ENCODE measurements around the gene RASSF1. TPM values are rescaled to one million over a fixed set of nuclear protein-coding genes. Genes with fewer than 3 reads are reported as not detected.

The RASSF1 gene
- total and polyA plus RNA-seq, 2 of the 8 experiments (the other 6 are each of a cell fraction or from before 2014, with no cell fraction given) = 10.3 to 15.7 TPM

DNA sequence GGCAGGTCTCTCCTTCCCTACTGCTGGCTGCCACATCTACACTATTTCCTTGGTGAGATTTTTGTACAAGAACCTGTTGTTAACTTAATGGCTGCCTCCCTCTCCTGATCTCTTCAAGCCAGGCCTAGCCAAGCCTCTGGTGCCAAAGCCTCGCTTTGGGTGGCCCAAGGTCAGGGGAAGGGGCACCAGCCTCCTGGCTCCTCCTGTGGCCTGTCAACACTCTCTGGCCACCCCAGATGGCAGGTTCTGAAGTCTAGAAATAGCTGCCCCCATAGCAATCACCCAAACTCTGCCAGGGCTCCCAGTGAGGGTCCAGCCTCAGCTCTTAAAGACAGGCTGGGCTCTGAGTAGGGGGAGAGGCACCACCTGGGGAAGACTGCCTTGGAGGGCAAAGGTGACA, 53.4 kb downstream of the RASSF1 start:
- Histone ChIP-seq H3K9ac (replicated peaks in 1 of 4; ENCODE audit: extremely low read depth in 1 of 4, low read depth in 3 of 4, low read length in 3 of 4) (no peak overlapping the region), H3K23me2 (ENCODE audit: low read depth, low read length) (peaks cover 7% of the 10 kb centered on the region), H2BK12ac (ENCODE audit: low read depth, low read length) (no peak overlapping the region), H2AK5ac (ENCODE audit: low read depth, low read length) (no peak overlapping the region), H3K79me1 (ENCODE audit: low read depth, low read length) (peaks cover 8% of the 10 kb centered on the region; the same call in 1 of the 2 replicates), H3K4ac (replicated peaks; ENCODE audit: insufficient read length, low read depth, low read length) (no peak overlapping the region), H4K91ac (replicated peaks; ENCODE audit: insufficient read length, low read length) (no peak overlapping the region), H3K4me3 (ENCODE audit: extremely low read depth in 1 of 4, insufficient read depth in 2 of 4, low read depth in 3 of 4, low read length in 4 of 4) (no peak overlapping the region), H3K23ac (ENCODE audit: insufficient read length) (no peak overlapping the region), H3K4me1 (replicated peaks in 1 of 4; ENCODE audit: control insufficient read depth in 3 of 4, insufficient read depth in 4 of 4, low read length in 3 of 4) (peaks cover 0 to 4% (median 2%) of the 10 kb centered on the region in 4 experiments; a peak in 4 of 7 replicates), H2BK5ac (ENCODE audit: low read depth, low read length) (no peak overlapping the region), H3K27ac (ENCODE audit: low read depth, low read length) (no peak overlapping the region), H3K79me2 (ENCODE audit: control insufficient read depth in 1 of 2, insufficient read depth in 2 of 2, low read length in 2 of 2) (peaks cover 0 to 15% of the 10 kb centered on the region in 2 experiments; a peak in 3 of 4 replicates), H2BK120ac (replicated peaks; ENCODE audit: low read depth, low read length) (no peak overlapping the region), H3K14ac (ENCODE audit: insufficient read length) (no peak overlapping the region), H4K5ac (ENCODE audit: insufficient read length, low read depth, low read length) (no peak overlapping the region), H2AFZ (ENCODE audit: low read length) (no peak overlapping the region), H2BK15ac (ENCODE audit: low read length) (no peak overlapping the region), H3K18ac (ENCODE audit: extremely low read depth, low read length) (no peak overlapping the region), H4K8ac (ENCODE audit: extremely low read depth, insufficient read depth, low read length) (no peak overlapping the region), H3K27me3 (replicated peaks in 1 of 4; ENCODE audit: control insufficient read depth in 3 of 4, extremely low read depth in 1 of 4, insufficient read depth in 3 of 4, low read length in 3 of 4) (no peaks in the 10 kb centered on the region; a peak in 1 of 7 replicates), H4K20me1 (replicated peaks in 1 of 2; ENCODE audit: control insufficient read depth in 1 of 2, insufficient read depth in 2 of 2, low read length in 2 of 2) (peaks cover 0 to 13% of the 10 kb centered on the region in 2 experiments), H3K36me3 (ENCODE audit: control insufficient read depth in 2 of 4, insufficient read depth in 4 of 4, low read length in 3 of 4) (peaks cover 16 to 29% (median 22%) of the 10 kb centered on the region in 4 experiments), H3K56ac (replicated peaks; ENCODE audit: insufficient read length, low read depth, low read length) (no peak overlapping the region), H3K9me3 (ENCODE audit: insufficient read depth in 2 of 2, low read depth in 1 of 2, low read length in 1 of 2) (no peaks in the 10 kb centered on the region), H3K4me2 (ENCODE audit: insufficient read depth in 1 of 2, low read depth in 2 of 2, low read length in 2 of 2) (no peak overlapping the region), H2BK20ac (ENCODE audit: low read length) (no peak overlapping the region)
- FAIRE-seq (no peak), DNase-seq (ENCODE audit: low read depth in 1 of 2, low spot score in 2 of 2) (no peak)
- ChIA-PET CTCF (ENCODE audit: partially characterized antibody) (interaction anchor here (0.8 to 2.0 kb wide), 5 partner anchors 8 to 95 kb away, joined by 3 to 7 read pairs (median 5); no protein-coding TSS in a partner anchor), POLR2A (ENCODE audit: partially characterized antibody) (interaction anchor here (0.7 to 6.8 kb wide), 4 partner anchors 8 to 46 kb away, joined by 3 to 122 read pairs (median 3); partner anchors contain the start of gene LSMEM2)
- 75% methylated on average over 1 of the region's 1 CpG; no CpG with 5 or more reads in 1 of the 2 experiments for WGBS, 2 experiments (ENCODE audit: extremely low coverage in 1 of 2, insufficient coverage in 1 of 2, insufficient read length in 1 of 2, insufficient replicate concordance in 2 of 2, low coverage in 1 of 2, low lambda C conversion rate in 2 of 2, missing lambda C conversion rate in 1 of 2)
- TF ChIP-seq, protein P1, sequence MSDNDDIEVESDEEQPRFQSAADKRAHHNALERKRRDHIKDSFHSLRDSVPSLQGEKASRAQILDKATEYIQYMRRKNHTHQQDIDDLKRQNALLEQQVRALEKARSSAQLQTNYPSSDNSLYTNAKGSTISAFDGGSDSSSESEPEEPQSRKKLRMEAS (IDR thresholded peaks at IDR 0.05) = no peak

Measured in H1 (cell line).